ENCODE measurements around the gene LAMC3.

The LAMC3 gene

DNA sequence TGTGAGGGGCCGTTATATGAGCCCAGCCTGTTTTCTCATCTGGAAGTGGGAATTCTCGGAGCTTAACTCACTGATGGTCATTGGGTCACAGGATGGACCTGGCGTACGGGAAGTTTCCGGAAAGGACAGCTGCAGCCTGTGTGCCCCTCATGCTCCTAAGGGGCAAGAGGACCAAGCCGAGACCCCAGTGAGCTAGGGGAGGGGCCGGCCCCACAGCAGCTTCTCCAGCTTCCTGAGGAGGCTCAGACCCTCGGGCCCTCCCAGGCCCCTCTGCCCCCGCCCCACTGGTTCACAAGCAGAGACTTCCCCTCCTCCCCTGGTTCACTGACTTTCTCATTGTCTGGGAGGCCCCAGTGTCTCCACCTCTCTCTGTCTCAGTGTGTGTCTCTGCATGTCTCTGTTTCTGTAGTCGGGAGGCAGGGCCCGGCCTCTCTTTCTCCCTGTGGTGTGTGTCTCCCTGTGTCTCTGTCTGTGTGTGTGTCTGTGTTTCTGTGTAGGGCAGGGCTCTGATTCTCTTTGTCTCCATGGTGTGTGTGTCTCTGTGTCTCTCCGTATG, 37.6 kb upstream of the LAMC3 start:
- Histone ChIP-seq H3K9ac (ENCODE audit: low read length) (no peak overlapping the region), H3K4me1 (ENCODE audit: insufficient read depth, low read length) (no peaks in the 10 kb centered on the region), H3K27me3 (ENCODE audit: control insufficient read depth in 1 of 2, insufficient read depth in 2 of 2, low read length in 2 of 2) (peaks cover 8 to 17% of the 10 kb centered on the region in 2 donors), H3K9me3 (ENCODE audit: low read length) (no peaks in the 10 kb centered on the region), H3K36me3 (ENCODE audit: insufficient read depth, low read length) (no peaks in the 10 kb centered on the region), H3K4me3 (ENCODE audit: low read depth in 1 of 2, low read length in 2 of 2) (no peak overlapping the region), H3K27ac (ENCODE audit: low read depth, low read length) (no peak overlapping the region)

DNA sequence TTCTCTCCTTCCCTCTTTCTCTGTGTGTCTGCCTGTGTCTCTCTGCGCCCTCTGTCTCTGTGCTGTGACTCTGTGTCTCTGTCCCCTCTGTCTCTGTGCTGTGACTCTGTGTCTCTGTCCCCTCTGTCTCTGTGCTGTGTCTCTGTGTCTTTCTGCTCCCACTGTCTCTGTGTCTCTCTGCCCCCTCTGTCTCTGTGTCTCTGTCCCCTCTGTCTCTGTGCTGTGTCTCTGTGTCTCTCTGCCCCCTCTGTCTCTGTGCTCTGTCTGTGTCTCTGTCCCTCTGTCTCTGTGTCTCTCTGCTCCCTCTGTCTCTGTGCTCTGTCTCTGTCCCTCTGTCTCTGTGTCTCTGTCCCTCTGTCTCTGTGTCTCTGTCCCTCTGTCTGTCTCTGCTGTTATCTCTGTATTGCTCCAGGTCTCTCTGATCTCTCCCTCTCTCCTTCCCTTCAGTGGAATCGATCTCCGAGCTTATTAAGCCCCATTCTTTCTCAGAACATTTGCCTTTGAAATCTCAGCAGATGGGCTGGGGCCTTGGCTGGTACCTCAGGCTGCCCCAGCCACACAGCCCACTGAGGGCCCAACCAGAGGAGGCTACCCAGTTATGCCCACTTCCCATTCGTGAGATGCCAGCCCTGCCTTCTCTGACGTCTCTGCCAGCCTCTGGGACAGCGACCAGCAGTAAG, 36.6 kb upstream of the LAMC3 start:
- Histone ChIP-seq H3K4me3 (ENCODE audit: low read depth in 1 of 2, low read length in 2 of 2) (no peak overlapping the region), H3K27ac (ENCODE audit: low read depth, low read length) (no peak overlapping the region), H3K27me3 (ENCODE audit: control insufficient read depth in 1 of 2, insufficient read depth in 2 of 2, low read length in 2 of 2) (peaks cover 8 to 17% of the 10 kb centered on the region in 2 donors), H3K36me3 (ENCODE audit: insufficient read depth, low read length) (no peaks in the 10 kb centered on the region), H3K9ac (ENCODE audit: low read length) (no peak overlapping the region), H3K4me1 (ENCODE audit: insufficient read depth, low read length) (no peaks in the 10 kb centered on the region), H3K9me3 (ENCODE audit: low read length) (no peaks in the 10 kb centered on the region)

DNA sequence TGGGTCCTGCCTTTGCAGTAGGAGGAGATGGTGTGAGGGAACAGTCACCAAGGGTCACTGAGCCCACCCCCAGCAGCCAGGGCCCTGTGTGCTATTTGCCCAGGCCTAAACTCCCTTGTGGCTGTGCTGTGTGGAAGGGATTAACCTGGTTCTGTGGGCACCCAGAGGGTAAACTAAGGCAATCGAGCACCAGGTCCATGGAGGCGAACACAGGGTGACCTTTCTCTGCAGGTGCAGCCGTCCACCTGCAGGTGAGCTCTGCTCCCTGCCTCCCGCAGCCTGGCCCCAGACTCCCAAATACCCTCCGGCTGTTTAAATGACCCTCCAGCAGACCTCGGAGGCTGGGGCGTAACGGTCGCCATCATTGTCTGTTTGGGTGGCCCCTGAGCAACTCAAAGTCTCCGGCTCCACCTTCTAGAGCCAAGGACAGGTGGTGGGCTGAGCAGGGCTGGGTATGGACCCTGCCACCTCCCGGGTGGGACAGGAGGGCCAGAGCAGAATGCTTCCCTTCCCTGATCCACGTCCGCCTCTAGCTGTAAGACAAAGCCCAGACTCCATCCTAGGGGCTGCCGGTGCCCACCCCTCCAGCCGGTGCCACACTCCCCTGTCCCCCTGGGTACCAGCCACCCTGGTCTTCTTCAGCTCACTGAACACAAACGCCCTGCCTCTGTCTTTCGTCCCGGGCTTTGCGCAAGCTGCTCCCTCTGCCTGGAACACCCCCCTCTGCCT, 35.9 kb upstream of the LAMC3 start:
- H3K4me1 ChIP-seq (ENCODE audit: insufficient read depth, low read length) = no peaks in the 10 kb centered on the region
- H3K4me3 ChIP-seq (ENCODE audit: low read depth in 1 of 2, low read length in 2 of 2) = no peak overlapping the region
- H3K9ac ChIP-seq (ENCODE audit: low read length) = no peak overlapping the region
- no peak overlapping the region for H3K27ac ChIP-seq (ENCODE audit: low read depth, low read length)
- no peaks in the 10 kb centered on the region for H3K36me3 ChIP-seq (ENCODE audit: insufficient read depth, low read length)
- no peaks in the 10 kb centered on the region for H3K9me3 ChIP-seq (ENCODE audit: low read length)
- H3K27me3 ChIP-seq (ENCODE audit: control insufficient read depth in 1 of 2, insufficient read depth in 2 of 2, low read length in 2 of 2) = peaks cover 8 to 17% of the 10 kb centered on the region in 2 donors

DNA sequence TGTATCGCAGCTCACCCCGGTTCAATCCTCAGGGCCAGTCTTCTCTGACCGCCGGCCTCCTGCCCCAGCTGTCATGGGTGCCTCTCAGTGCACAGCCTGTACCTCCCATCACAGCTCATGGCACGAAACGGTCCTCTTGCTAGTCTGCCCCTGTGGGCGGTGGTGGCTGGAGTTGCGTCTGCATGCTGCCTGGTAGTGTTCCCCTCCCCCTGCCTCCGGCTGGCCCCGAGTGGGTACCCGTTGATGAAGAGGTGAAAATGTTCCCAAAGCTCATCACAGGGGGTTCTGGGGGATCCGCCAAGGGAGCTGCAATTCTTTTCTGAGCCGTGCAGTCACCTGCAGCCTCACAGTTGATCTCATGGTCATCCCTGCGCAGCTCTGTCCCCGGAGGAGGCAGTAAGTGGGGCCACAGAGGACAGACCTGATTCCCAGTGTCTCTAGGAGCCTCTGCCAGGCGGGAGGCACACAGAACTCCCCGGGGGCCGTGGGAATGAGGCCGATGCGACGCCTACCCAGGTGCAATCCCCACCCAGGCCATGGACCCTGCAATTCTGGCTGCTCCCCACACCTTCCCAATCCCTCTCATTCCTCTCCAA, 35.2 kb upstream of the LAMC3 start:
- H3K4me1 ChIP-seq (ENCODE audit: insufficient read depth, low read length) = no peaks in the 10 kb centered on the region
- H3K27me3 ChIP-seq (ENCODE audit: control insufficient read depth in 1 of 2, insufficient read depth in 2 of 2, low read length in 2 of 2) = peaks cover 8 to 17% of the 10 kb centered on the region in 2 donors
- H3K27ac ChIP-seq (ENCODE audit: low read depth, low read length) = no peak overlapping the region
- no peaks in the 10 kb centered on the region for H3K36me3 ChIP-seq (ENCODE audit: insufficient read depth, low read length)
- H3K9ac ChIP-seq (ENCODE audit: low read length) = no peak overlapping the region
- H3K9me3 ChIP-seq (ENCODE audit: low read length) = no peaks in the 10 kb centered on the region
- no peak overlapping the region for H3K4me3 ChIP-seq (ENCODE audit: low read depth in 1 of 2, low read length in 2 of 2)

DNA sequence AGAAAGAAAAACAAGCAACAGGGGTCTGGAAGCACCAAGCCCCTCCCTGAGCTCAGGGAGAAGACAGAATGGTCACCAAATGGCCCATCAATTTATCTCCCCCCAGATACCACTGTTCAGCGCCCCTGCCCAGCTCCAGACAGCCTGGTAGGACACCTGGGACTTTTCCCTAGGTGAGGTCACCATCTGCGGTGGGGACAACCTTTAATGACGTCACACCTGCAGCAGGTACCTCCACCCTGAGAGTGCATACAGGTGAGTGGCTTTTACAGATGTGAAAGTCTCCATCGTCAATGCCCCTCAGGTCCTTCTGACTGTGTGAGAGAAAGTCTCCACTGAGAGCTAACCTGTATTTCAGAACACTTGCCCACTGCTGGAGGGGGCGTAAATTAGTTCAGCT, 34.3 kb upstream of the LAMC3 start:
- Histone ChIP-seq H3K36me3 (ENCODE audit: insufficient read depth, low read length) (no peaks in the 10 kb centered on the region), H3K9ac (ENCODE audit: low read length) (no peak overlapping the region), H3K27ac (ENCODE audit: low read depth, low read length) (no peak overlapping the region), H3K27me3 (ENCODE audit: control insufficient read depth in 1 of 2, insufficient read depth in 2 of 2, low read length in 2 of 2) (peaks cover 8 to 17% of the 10 kb centered on the region in 2 donors), H3K9me3 (ENCODE audit: low read length) (no peaks in the 10 kb centered on the region), H3K4me1 (ENCODE audit: insufficient read depth, low read length) (no peaks in the 10 kb centered on the region), H3K4me3 (ENCODE audit: low read depth in 1 of 2, low read length in 2 of 2) (no peak overlapping the region)

DNA sequence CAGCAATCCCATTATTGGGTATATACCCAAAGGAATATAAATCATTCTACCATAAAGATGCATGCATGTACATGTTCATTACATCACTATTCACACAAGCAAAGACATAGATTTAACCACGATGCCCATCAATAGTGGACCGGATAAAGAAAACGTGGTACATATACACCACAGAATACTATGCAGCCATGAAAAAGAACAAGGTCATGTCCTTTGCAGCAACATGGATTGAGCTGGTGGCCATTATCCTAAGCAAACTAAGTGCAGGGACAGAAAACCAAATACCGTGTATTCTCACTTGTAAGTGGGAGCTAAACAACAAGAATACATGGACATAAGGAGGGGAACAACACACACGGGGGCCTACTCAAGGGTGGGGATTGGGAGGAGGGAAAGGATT, 33.8 kb upstream of the LAMC3 start:
- H3K9ac ChIP-seq (ENCODE audit: low read length) = no peak overlapping the region
- no peak overlapping the region for H3K27ac ChIP-seq (ENCODE audit: low read depth, low read length)
- H3K4me3 ChIP-seq (ENCODE audit: low read depth in 1 of 2, low read length in 2 of 2) = no peak overlapping the region
- no peaks in the 10 kb centered on the region for H3K4me1 ChIP-seq (ENCODE audit: insufficient read depth, low read length)
- no peaks in the 10 kb centered on the region for H3K9me3 ChIP-seq (ENCODE audit: low read length)
- H3K27me3 ChIP-seq (ENCODE audit: control insufficient read depth in 1 of 2, insufficient read depth in 2 of 2, low read length in 2 of 2) = peaks cover 8 to 17% of the 10 kb centered on the region in 2 donors
- no peaks in the 10 kb centered on the region for H3K36me3 ChIP-seq (ENCODE audit: insufficient read depth, low read length)

DNA sequence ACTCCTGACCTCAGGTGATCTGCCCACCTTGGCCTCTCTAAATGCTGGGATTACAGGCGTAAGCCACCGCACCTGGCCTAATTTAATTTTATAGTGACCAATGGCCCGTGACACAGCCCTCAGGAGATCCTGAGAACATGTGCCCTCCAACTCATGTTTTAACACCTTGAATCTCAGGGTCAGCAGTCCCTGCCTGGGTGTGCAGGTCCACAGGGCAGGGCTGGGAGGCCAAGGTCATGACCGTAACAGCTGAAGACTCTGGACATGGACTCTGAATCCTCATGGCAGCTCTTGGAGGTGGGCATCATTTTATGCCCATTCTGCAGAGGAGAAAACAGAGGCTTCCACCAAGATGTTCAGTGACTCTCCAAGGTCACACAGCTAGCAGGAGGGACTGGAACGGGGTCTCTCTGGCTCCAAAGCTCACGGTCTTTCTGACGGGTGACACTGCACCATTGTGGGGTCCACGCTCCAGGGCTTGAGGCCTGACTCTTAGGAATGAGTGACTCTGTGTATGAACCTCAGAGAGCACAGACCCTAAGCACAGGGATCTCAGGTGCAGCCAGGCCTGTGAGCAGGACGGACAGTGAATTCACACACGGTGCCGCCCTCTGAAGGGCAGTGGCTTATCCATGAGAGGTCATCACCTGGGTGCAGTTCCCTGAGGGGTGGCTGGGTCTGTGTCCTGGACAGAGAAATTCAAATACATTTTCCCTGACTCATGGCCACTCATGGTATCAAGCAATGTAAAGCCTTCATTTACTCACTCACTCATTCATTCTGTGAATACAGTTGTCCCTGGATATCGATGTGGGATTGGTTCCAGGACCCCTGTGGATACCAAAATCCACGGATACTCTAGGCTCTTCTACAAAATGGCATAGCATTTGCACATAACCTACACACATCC, 32.8 kb upstream of the LAMC3 start:
- Histone ChIP-seq H3K27ac (ENCODE audit: low read depth, low read length) (no peak overlapping the region), H3K27me3 (ENCODE audit: control insufficient read depth in 1 of 2, insufficient read depth in 2 of 2, low read length in 2 of 2) (peaks cover 8 to 17% of the 10 kb centered on the region in 2 donors), H3K4me1 (ENCODE audit: insufficient read depth, low read length) (no peaks in the 10 kb centered on the region), H3K36me3 (ENCODE audit: insufficient read depth, low read length) (no peaks in the 10 kb centered on the region), H3K4me3 (ENCODE audit: low read depth in 1 of 2, low read length in 2 of 2) (no peak overlapping the region), H3K9me3 (ENCODE audit: low read length) (no peaks in the 10 kb centered on the region), H3K9ac (ENCODE audit: low read length) (no peak overlapping the region)

DNA sequence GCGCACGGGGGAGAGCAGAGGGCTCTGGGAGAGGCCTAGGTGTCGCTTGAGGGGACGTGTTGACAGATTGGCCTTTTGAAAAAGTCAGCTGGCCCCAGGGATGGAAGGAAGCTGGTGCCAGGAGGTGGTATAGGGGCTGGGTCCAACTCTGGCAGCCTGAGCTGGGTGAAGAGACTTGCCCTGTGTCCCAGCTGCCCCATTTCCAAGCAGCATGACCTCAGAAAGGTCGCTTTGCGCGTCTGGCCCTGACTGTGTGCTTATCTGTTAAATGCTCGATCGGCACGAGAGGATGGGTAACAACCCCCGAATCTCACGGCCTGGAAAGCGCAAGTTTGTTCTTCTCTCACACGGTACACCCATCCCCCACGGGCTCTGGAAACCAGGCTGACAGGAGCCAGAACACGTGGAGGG, 31.2 kb upstream of the LAMC3 start:
- Histone ChIP-seq H3K9me3 (ENCODE audit: low read length) (no peaks in the 10 kb centered on the region), H3K27me3 (ENCODE audit: control insufficient read depth in 1 of 2, insufficient read depth in 2 of 2, low read length in 2 of 2) (peaks cover 0 to 11% of the 10 kb centered on the region in 2 donors), H3K4me1 (ENCODE audit: insufficient read depth, low read length) (no peaks in the 10 kb centered on the region), H3K4me3 (ENCODE audit: low read depth in 1 of 2, low read length in 2 of 2) (no peak overlapping the region), H3K36me3 (ENCODE audit: insufficient read depth, low read length) (no peaks in the 10 kb centered on the region), H3K9ac (ENCODE audit: low read length) (no peak overlapping the region), H3K27ac (ENCODE audit: low read depth, low read length) (no peak overlapping the region)

DNA sequence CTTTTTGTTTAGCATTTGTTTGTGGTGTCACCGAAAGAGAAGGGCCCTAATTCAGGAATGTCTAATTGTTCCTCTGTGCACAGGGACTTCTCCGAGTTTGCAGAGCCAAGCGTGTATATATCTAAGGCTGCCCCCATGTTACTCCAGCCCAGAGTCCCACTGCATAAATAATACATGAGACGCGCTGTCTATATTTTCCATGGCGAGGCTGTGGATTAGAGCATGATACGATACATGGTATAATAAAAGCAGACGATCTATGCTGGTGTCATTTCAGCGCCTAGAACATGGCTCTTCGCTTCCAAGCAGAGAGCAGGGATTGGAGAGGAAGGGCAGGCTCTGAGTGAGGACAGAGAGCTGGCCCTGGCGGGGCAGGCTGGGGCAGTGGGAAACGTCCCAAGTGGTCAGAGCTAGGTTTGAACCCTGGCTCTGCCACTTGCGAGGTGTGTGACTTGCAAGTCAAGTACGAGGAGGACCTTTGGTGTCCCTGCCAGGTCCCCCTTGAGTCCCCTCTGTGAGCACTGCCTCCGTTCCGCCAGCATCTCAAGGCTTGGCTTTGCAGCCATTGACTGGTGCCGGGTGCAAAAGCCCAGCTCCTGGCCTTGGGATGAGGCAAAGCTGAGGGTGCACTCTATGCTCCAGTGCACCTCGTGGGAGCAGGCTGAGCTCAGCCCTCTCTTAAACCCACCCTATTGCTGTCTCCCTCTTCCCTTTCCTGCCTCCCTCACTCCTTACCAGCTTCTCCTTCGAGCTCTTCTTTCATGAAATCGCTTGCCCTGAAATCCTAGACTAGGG, 29.2 kb upstream of the LAMC3 start:
- no peaks in the 10 kb centered on the region for H3K36me3 ChIP-seq (ENCODE audit: insufficient read depth, low read length)
- H3K9ac ChIP-seq (ENCODE audit: low read length) = no peak overlapping the region
- no peak overlapping the region for H3K4me3 ChIP-seq (ENCODE audit: low read depth in 1 of 2, low read length in 2 of 2)
- H3K9me3 ChIP-seq (ENCODE audit: low read length) = no peaks in the 10 kb centered on the region
- no peaks in the 10 kb centered on the region for H3K27me3 ChIP-seq (ENCODE audit: control insufficient read depth in 1 of 2, insufficient read depth in 2 of 2, low read length in 2 of 2)
- H3K4me1 ChIP-seq (ENCODE audit: insufficient read depth, low read length) = no peaks in the 10 kb centered on the region
- H3K27ac ChIP-seq (ENCODE audit: low read depth, low read length) = no peak overlapping the region

DNA sequence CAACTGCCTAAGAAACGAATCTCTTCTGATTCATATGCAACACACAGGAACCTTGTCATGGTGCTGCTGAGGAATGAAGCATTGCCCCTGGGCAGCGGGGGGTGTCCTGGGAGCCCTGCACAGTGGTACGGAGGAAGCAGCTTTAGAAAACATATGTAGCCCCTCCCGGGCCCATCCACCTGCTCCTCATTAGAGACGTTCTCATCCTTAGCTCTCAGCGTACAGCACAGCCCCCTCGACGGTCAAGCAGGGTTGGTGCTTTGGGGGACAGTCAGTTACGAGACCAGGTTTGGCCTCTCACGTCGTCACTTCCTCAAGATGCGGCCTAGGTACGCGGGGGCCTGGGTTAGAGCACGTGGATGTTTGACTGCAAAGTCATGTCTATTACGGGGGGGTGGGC, 28.4 kb upstream of the LAMC3 start:
- Histone ChIP-seq H3K4me3 (ENCODE audit: low read depth in 1 of 2, low read length in 2 of 2) (no peak overlapping the region), H3K9me3 (ENCODE audit: low read length) (no peaks in the 10 kb centered on the region), H3K9ac (ENCODE audit: low read length) (no peak overlapping the region), H3K36me3 (ENCODE audit: insufficient read depth, low read length) (no peaks in the 10 kb centered on the region), H3K27me3 (ENCODE audit: control insufficient read depth in 1 of 2, insufficient read depth in 2 of 2, low read length in 2 of 2) (no peaks in the 10 kb centered on the region), H3K27ac (ENCODE audit: low read depth, low read length) (no peak overlapping the region), H3K4me1 (ENCODE audit: insufficient read depth, low read length) (no peaks in the 10 kb centered on the region)

Data from muscle layer of colon (tissue), 2 donors.